Fibroblast of peridontal ligament (primary cell): Measurements from ENCODE around the gene COMTD1.
A peak's percentile ranks its signal among the peaks of the same experiment; 100 is the strongest.
"Not testable (repeated sequence)": the region's sequence is repeated elsewhere in the genome, so short reads cannot be mapped to it uniquely, and the experiment has no call there.

ENCODE experiments used
- DNase-seq: peaks from one replicate; pipeline ENCODE4 v3.0.0-alpha.2; 2010; ENCODE audit errors: extremely low read depth

Gene COMTD1

GRCh38 chr10:75223507-75223906 lies 12.2 kb downstream of the COMTD1 start:
- DNase-seq = no peak

DNA sequence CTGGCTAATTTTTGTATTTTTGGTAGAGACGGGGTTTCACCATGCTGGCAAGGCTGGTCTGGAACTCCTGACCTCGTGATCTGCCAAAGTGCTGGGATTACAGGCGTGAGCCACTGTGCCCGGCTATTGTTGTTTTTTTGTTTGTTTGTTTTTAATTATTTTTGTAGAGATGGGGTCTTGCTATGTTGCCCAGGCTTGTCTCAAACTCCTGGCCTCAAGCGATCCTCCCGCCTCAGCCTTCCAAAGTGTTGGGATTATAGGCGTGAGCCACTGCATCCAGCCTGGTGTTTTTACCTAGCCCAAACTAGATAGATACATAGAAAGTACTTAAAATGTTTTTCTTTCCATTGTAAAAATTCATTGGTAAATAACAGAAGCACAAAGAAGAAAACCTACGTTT lies 14.3 kb downstream of the COMTD1 start:
- DNase-seq = not testable (repeated sequence)

DNA sequence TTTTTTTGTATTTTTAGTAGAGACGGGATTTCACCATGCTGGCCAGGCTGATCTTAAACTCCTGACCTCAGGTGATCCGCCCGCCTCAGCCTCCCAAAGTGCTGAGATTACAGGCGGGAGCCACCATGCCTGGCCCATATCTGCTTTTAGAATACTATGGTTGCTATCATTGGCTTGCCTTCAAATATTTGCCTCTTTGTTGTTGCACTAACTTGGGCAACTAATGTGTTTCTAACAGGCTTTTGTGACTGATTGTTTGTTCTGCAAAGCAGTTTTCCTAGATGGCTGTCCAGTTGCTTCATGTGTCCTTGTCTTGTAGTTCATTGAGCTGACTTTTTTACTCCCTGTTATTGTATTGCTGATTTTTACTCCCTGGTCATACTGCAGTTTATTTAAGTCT lies 15.5 kb downstream of the COMTD1 start:
- DNase-seq = no peak

DNA sequence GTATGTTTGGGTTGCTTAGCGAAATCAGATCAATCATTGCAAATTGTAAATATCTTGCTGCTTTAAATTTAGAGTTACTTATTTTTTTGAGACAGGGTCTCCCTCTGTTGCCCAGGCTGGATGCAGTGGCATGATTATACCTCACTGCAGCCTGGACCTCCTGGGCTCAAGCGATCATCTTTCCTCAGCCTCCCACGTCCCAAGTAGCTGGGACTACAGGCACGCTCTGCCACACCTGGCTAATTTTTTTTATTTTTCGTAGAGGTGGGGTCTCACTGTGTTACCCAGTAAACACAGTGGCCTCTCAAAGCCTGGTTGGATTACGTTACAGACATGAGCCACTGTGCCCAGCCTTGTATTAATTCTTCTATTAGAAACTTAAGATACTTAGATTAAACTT lies 23.4 kb downstream of the COMTD1 start:
- no peak for DNase-seq

- DNase-seq = peak; percentile 65
These were observed 24.6 kb downstream of the COMTD1 start for GRCh38 chr10:75211007-75211691.

DNA sequence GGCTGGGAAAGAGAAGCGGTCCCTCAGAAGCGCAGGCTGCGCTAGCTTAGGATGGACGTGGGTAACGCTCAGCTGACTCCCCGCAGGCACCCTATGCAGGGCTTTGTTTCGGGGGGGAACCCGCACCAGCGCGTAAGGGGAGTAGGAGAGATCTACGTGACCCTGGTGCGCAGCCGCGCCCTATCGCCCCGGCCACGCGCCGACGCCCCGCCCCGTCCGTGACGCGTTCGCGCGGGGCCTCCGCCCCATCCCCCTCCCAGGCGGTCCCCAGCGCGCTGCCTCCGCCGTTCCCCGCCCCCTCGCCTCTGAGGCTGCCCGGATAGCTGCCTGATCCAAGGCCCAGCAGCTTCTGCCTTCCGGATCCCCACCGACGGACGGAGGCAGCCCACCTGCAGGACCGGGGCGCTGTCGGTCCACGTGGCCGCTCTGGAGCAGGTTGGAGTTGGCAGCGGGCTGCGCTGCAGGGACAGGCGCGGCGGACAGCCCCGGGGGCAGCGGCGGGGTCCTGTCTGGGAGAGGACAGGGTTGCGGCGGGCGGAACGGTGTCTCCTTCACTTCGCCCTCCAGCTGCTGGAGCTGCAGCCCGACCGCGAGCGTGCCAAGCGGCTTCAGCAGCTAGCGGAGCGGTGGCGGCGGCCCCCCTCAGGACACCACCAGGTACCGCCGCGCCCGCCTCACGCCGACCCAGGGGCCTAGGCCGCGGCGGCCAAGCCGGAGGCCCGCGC lies 25.3 kb downstream of the COMTD1 start, which contains the start of gene VDAC2:
Gene VDAC2 (plus strand): TSS at position 515 of the 725 bp plus-strand sequence. CDS start 363 bp downstream, outside the sequence.
- DNase-seq = peak; percentile 81

DNA sequence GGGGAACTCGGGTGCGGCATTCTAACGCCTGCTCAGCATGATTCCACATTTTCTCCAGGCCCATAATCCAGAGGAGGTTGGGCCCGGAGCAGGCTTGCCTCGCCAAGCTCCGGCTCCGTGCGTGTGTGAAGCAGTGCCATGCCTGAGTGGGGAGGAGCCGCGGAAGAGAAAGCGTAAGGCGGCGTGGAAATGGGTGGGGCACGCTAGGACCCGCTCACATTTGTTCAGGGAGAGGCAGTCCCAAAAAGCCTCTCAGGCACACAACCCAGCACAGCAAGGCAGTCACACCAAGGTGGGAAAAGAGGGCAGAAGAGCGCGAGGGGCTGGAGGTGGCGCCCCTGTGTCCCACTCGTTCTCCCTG lies 25.9 kb downstream of the COMTD1 start:
- peak; percentile 83 for DNase-seq

- DNase-seq = no peak
These were observed 26.5 kb downstream of the COMTD1 start for GRCh38 chr10:75209086-75209920.

DNA sequence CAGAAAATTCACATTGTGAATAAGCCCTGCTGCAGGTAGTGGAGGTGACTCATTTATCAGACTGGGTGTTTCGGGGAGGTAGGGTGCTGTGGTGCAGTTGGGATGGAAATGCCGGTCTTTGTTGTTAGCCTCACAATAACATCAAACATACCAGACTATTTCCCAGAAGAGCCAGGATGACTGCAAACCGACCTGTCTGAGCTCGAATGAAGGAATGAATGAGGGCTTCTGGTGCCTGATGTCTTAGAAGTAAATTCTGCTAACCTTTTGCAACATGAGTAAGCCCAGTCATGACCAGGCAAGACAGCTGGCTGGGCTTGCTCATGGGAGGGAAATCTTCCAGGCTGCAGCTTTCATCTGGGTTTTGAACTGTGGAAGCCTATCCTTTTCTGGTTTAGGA lies 27.6 kb downstream of the COMTD1 start:
- peak; percentile 86 for DNase-seq

DNA sequence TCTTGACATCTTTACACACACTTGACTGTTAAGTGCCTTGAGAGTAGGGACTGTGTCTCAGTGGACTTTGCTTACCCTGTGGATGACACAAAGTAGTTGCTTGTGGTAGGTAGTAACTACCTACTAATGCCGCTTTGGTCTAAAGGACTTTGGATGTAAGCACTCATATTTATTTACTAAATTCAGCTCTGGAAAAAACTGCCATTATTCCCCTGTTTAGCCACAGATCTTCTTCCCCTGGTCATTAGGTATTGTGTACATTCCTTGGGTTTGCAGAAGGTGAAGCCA lies 28.0 kb downstream of the COMTD1 start:
- no peak for DNase-seq

DNA sequence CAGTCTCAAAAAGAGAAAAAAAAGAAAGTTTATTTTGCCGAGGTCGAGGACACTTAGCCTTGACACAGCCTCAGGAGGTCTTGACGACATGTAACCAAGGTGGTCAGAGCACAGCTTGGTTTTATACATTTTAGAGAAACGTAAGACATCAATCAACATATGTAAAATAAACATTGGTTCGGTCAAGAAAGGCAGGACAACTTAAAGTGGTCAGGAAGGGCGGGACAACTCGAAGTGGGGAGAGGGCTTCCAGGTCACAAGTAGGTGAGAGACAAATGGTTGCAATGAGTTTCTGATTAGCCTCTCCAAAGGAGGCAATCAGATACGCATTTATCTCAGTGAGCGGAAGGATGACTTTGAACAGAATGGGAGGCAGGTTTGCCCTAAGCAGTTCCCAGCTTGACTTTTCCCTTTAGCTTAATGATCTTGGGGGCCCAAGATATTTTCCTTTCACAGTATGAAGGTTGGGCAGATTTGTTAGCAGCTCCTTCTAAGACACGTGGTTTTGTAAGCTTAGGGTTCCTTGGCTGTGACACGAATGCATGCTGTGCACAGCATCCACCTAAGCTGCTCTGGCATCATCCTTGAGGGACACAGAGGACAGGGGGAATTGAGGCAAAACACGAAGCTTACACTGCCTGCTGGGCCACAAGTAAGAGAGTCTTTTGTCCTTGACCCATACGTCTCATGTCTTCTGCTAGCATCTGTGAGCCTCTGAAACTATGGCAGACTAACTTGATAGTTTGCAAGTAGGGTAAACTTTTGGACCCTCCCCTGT lies 28.5 kb downstream of the COMTD1 start:
- no peak for DNase-seq

DNA sequence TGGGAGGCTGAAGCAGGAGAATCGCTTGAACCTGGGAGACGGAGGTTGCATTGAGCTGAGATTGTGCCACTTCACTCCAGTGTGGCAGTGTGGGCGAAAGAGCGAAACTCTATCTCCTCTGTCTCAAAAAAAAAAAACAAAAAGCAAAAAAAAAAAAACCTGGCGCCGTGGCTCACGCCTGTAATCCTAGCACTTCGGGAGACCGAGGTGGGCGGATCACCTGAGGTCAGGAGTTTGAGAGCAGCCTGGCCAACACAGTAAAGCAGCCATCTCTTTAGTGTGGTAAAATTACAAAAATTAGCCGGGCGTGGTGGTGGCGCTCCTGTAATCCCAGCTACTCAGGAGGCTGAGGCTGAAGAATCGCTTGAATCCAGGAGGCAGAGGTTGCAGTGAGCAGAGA lies 29.1 kb downstream of the COMTD1 start:
- DNase-seq = not testable (repeated sequence)

DNA sequence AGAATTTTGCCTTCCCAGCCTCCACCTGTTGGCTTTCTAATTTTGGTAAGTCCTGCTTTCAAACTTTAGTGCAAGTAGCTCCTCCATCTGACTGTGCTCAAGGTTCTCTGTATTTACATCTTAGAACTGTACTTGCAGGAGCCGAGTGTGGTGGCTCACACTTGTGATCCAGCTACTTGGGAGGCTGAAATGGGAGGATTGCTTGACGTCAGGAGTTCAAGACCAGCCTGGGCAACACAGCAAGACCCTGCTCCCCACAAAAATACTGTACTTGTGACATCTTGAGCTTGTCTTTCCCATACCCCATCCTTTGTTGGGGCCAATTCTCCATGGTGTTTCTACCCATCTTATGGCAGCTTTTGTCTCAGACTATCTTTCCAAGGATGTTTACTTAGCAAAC lies 29.8 kb downstream of the COMTD1 start:
- DNase-seq = no peak

DNA sequence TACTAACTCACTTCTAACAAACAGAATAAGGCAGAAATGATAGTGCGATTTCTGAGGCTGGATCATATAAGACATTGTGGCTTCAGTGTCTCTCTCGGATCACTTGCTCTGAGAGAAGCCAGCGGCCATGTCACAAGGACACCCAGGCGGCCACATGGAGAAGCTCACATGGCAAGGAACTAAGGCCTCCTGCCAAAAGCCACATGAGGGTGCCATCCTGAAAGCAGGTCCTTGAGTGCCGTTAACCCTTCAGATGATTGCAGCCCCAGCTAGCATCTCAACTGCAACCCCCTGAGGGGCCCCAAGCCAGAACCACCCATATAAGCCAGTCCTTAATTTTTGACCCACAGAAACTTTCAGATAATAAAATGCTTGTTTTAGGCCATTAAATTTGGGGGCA lies 32.0 kb downstream of the COMTD1 start:
- DNase-seq = no peak

DNA sequence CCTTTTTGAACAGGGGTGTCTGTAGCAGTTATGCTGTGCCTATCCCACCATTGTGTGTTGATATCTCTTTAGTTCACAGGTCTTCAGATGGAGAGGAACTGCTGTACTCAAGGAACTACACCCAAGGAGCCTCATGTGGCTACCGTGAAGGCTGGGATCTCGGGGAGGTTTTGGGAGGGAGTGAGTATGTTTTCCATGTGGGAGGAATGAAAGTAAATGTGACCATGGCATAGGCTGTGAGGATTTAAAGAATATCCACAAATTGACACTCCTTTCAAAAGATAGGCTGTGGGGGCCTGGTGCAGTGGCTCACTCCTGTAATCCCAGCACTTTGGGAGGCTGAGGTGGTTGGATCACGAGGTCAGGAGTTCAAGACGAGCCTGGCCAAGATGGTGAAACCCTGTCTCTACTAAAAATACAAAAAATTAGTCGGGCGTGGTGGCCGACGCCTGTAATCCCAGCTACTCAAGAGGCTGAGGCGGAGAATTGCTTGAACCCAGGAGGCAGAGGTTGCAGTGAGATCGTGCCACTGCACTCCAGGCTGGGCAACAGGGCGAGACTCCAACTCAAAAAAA lies 32.6 kb downstream of the COMTD1 start:
- not testable (repeated sequence) for DNase-seq

GRCh38 chr10:75202321-75203045 lies 33.3 kb downstream of the COMTD1 start:
- DNase-seq = peak; percentile 73

GRCh38 chr10:75201793-75202307 lies 33.9 kb downstream of the COMTD1 start:
- no peak for DNase-seq

GRCh38 chr10:75199949-75200348 lies 35.8 kb downstream of the COMTD1 start:
- DNase-seq = not testable (repeated sequence)

DNA sequence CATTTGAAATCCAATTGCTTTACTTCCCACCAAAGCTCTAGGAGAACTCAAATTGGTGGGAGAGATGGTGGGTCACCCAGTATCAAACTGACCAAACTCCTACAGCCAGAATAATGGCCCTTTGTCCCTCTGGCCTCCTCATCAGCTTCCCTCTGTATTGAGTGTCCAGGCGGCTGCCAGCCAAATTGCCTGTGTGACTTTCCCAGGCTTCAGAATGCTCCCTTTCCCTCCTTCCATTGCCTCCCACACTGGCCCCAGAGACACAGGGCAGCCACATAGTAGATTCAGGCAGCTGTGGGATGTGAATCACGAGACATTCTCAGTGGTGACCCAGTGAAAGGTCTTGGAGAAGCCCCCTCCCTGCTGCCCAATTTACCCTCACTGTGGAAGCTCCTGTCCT lies 37.9 kb downstream of the COMTD1 start:
- DNase-seq = peak; percentile 35

DNA sequence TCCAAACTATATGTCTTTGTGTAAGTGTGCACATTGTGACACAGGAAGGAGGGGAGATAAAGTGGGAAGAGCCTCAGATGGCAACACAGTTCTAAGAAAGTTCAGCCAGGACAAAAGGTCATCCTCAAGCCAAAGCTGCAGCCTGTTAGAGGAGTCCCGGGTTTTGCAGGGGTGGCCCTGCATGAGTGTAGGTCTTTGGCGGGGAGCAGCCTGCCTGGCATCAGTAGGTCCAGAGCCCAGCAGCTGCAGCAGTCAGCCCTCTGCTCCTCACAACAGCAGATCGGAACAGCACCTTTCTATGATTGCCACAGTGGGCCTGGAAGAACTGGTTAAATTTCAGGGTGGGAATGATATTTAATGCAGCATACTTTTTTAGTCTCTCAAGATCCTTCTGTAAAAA lies 38.7 kb downstream of the COMTD1 start:
- DNase-seq = no peak
